Measurements from ENCODE around the gene POMT1.

DNA sequence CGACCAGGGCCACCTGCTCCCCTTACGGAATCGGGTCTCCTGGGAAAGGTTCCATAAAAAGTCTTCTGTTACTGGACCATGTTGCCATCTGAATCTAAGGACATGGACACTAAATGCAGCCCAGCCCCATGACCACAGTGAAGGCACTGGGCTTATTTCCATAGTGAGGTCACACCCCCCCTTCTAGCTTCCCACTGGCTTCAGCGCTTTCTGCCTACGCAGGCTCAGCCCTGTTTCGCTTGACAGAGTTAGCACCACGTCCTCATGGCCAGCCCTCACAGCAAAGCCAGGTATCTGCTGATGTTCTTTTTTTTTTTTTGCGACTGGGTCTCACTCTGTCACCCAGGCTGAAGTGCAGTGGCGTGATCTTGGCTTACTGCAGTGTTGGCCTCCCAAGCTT is 14.2 kb downstream of the POMT1 start:
- TF ChIP-seq, protein P1, sequence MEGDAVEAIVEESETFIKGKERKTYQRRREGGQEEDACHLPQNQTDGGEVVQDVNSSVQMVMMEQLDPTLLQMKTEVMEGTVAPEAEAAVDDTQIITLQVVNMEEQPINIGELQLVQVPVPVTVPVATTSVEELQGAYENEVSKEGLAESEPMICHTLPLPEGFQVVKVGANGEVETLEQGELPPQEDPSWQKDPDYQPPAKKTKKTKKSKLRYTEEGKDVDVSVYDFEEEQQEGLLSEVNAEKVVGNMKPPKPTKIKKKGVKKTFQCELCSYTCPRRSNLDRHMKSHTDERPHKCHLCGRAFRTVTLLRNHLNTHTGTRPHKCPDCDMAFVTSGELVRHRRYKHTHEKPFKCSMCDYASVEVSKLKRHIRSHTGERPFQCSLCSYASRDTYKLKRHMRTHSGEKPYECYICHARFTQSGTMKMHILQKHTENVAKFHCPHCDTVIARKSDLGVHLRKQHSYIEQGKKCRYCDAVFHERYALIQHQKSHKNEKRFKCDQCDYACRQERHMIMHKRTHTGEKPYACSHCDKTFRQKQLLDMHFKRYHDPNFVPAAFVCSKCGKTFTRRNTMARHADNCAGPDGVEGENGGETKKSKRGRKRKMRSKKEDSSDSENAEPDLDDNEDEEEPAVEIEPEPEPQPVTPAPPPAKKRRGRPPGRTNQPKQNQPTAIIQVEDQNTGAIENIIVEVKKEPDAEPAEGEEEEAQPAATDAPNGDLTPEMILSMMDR (IDR thresholded peaks at IDR 0.05) = no peak
- no peak for TF ChIP-seq POLR2AphosphoS5 (IDR thresholded peaks at IDR 0.05)
